Right lobe of liver (tissue), 4 donors: ENCODE measurements around the gene ZNF787.

Experiments used
- CTCF ChIP-seq, 4 donors: fragments of 200-600 bp in 3 of 4; fragments of 450-650 bp in 1 of 4; IDR thresholded peaks; one replicate each; pipeline versions ENCODE4 v1.5.1 to v1.8.0; 2016 to 2022; ENCODE audit warnings: antibody characterized with exemption in 4 of 4, mild to moderate bottlenecking in 2 of 4
- POLR2A ChIP-seq: fragments of 450-650 bp; IDR thresholded peaks from one replicate; pipeline ENCODE4 v1.6.1; 2017; ENCODE audit warnings: antibody characterized with exemption, mild to moderate bottlenecking
- donor health status: DM: no; HTN: no; CAD: no.
- donor health status: DM: no; HTN: no; CAD: no.
- donor health status: DM: no; HTN: yes; CAD: no.

- TF ChIP-seq CTCF (IDR thresholded peaks at IDR 0.05) (no peak), POLR2A (no peak)
Measured at GRCh38 chr19:56104423-56104822, 16.7 kb downstream of the ZNF787 start.
